ENCODE data around the gene CNTN5. TPM values are rescaled to one million over a fixed set of nuclear protein-coding genes. Genes with fewer than 3 reads are reported as not detected.

CNTN5 gene
- polyA plus RNA-seq, 1 donor (not counting 4 experiments of a cell fraction or from before 2014, with no cell fraction given): not detected

DNA sequence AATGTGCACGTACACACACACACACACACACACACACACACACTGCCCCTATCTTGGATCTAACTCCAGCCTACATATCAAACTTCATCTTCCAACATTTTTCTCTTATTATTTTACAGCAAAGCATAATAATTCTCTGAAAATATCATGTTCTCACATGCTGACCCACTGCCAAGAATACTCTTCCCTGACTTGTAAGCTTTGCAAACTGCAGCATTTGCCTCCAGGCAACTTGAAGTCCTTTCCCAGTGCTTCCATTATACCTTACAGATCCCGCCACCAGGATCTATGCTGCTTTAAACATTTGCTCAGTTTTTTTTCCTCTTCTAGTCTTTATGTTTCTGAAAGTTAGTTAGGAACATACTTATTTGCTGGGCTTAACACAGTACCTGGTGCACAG is 1183.0 kb downstream of the CNTN5 start:
- Histone ChIP-seq H3K4me3 (ENCODE audit: control insufficient read depth in 2 of 3, extremely low read depth in 1 of 3, insufficient read depth in 2 of 3, low read depth in 1 of 3, low read length in 3 of 3) (no peak overlapping the region), H3K4me2 (ENCODE audit: control insufficient read depth, extremely low read depth, insufficient read depth, low read depth, low read length) (no peak overlapping the region), H3K9ac (ENCODE audit: control insufficient read depth, extremely low read depth, insufficient read depth, low read length) (no peak overlapping the region), H4K20me1 (ENCODE audit: control insufficient read depth, extremely low read depth, insufficient read depth, low read length) (no peaks in the 10 kb centered on the region), H3K27me3 (ENCODE audit: control insufficient read depth, extremely low read depth, insufficient read depth, low read length) (no peaks in the 10 kb centered on the region), H3K27ac (ENCODE audit: control insufficient read depth, insufficient read depth, low read length) (no peak overlapping the region), H2AFZ (ENCODE audit: control insufficient read depth, low read length) (no peak overlapping the region), H3K36me3 (ENCODE audit: control insufficient read depth in 2 of 2, extremely low read depth in 1 of 2, insufficient read depth in 2 of 2, low read length in 2 of 2) (no peaks in the 10 kb centered on the region), H3K9me3 (ENCODE audit: control insufficient read depth, low read depth, low read length) (peaks cover 2% of the 10 kb centered on the region), H3K9me1 (ENCODE audit: control insufficient read depth, extremely low read depth, insufficient read depth, low read length) (no peaks in the 10 kb centered on the region), H3K4me1 (ENCODE audit: control insufficient read depth, extremely low read depth, insufficient read depth, low read length) (peaks cover 3% of the 10 kb centered on the region), H3K79me2 (ENCODE audit: control insufficient read depth, insufficient read depth, low read length) (no peaks in the 10 kb centered on the region)
- dilution Hi-C loops (cut with MboI; ENCODE audit: extremely low pct_ligation_motif_present, low sequenced_read_pairs): no loop called here
- no peak for TF ChIP-seq EZH2 (IDR thresholded peaks at IDR 0.05; ENCODE audit: low read length)
- TF ChIP-seq, protein P1, sequence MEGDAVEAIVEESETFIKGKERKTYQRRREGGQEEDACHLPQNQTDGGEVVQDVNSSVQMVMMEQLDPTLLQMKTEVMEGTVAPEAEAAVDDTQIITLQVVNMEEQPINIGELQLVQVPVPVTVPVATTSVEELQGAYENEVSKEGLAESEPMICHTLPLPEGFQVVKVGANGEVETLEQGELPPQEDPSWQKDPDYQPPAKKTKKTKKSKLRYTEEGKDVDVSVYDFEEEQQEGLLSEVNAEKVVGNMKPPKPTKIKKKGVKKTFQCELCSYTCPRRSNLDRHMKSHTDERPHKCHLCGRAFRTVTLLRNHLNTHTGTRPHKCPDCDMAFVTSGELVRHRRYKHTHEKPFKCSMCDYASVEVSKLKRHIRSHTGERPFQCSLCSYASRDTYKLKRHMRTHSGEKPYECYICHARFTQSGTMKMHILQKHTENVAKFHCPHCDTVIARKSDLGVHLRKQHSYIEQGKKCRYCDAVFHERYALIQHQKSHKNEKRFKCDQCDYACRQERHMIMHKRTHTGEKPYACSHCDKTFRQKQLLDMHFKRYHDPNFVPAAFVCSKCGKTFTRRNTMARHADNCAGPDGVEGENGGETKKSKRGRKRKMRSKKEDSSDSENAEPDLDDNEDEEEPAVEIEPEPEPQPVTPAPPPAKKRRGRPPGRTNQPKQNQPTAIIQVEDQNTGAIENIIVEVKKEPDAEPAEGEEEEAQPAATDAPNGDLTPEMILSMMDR (optimal IDR thresholded peaks at IDR 0.05 in 1 of 3, IDR thresholded peaks at IDR 0.05 in 1 of 3, conservative IDR thresholded peaks at IDR 0.05 in 1 of 3; ENCODE audit: extremely low read depth in 1 of 3, insufficient read depth in 2 of 3, low read length in 3 of 3): no peak
- DNase-seq (ENCODE audit: low read depth, low spot score): no peak
- no peak for FAIRE-seq

DNA sequence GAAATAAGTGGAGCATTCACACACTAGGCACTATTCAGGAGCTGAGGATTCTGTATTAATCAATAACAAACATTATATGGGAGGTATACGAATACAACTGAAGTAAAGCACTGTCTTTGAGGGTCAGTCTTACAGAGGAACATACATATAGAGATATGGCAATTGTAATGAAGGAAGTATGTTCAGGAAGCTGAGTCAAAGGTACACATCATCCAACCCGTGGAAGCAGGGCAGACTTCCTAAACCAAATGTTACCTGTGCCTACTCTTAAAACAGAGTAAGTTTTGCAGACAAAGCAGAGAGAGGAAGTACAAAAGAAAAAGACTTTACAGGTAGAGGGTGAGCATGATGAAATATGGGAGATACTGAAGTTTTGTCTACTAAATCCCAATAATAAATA is 1185.2 kb downstream of the CNTN5 start:
- Histone ChIP-seq H3K9ac (ENCODE audit: control insufficient read depth, extremely low read depth, insufficient read depth, low read length) (no peak overlapping the region), H3K27me3 (ENCODE audit: control insufficient read depth, extremely low read depth, insufficient read depth, low read length) (no peaks in the 10 kb centered on the region), H3K9me1 (ENCODE audit: control insufficient read depth, extremely low read depth, insufficient read depth, low read length) (no peaks in the 10 kb centered on the region), H3K4me2 (ENCODE audit: control insufficient read depth, extremely low read depth, insufficient read depth, low read depth, low read length) (no peak overlapping the region), H3K36me3 (ENCODE audit: control insufficient read depth in 2 of 2, extremely low read depth in 1 of 2, insufficient read depth in 2 of 2, low read length in 2 of 2) (no peaks in the 10 kb centered on the region), H2AFZ (ENCODE audit: control insufficient read depth, low read length) (peak overlapping the region; percentile 42), H3K79me2 (ENCODE audit: control insufficient read depth, insufficient read depth, low read length) (no peaks in the 10 kb centered on the region), H4K20me1 (ENCODE audit: control insufficient read depth, extremely low read depth, insufficient read depth, low read length) (no peaks in the 10 kb centered on the region), H3K4me3 (ENCODE audit: control insufficient read depth in 2 of 3, extremely low read depth in 1 of 3, insufficient read depth in 2 of 3, low read depth in 1 of 3, low read length in 3 of 3) (no peak overlapping the region), H3K4me1 (ENCODE audit: control insufficient read depth, extremely low read depth, insufficient read depth, low read length) (peaks cover 3% of the 10 kb centered on the region), H3K27ac (ENCODE audit: control insufficient read depth, insufficient read depth, low read length) (no peak overlapping the region), H3K9me3 (ENCODE audit: control insufficient read depth, low read depth, low read length) (peaks cover 2% of the 10 kb centered on the region)
- no peak for DNase-seq (ENCODE audit: low read depth, low spot score)
- TF ChIP-seq, protein P1 (optimal IDR thresholded peaks at IDR 0.05 in 1 of 3, IDR thresholded peaks at IDR 0.05 in 1 of 3, conservative IDR thresholded peaks at IDR 0.05 in 1 of 3; ENCODE audit: extremely low read depth in 1 of 3, insufficient read depth in 2 of 3, low read length in 3 of 3): no peak
- TF ChIP-seq EZH2 (IDR thresholded peaks at IDR 0.05; ENCODE audit: low read length): no peak
- dilution Hi-C loops (cut with MboI; ENCODE audit: extremely low pct_ligation_motif_present, low sequenced_read_pairs): no loop called here
- FAIRE-seq: peak; percentile 17
